Kidney (tissue), 14 donors: ENCODE data around the gene HES2. TPM values are rescaled to one million over a fixed set of nuclear protein-coding genes. Genes with fewer than 3 reads are reported as not detected.
A peak's percentile ranks its signal among the peaks of the same experiment; 100 is the strongest.
"Not testable (repeated sequence)": the region's sequence is repeated elsewhere in the genome, so short reads cannot be mapped to it uniquely, and the experiment has no call there.

Experiments used
- DNase-seq, 5 donors: peaks; one replicate each; pipeline ENCODE4 v3.0.0-alpha.2; 2013 to 2020
- FAIRE-seq: peaks from 2 replicates; lab custom pipeline; 2012; peaks lifted over from hg19 to GRCh38; lab: Jason Lieb, UNC
- H3K27ac ChIP-seq, 2 donors: one replicate each; pipeline ENCODE4 v1.7.0; 2013; ENCODE audit warnings: low read depth in 2 of 2, low read length in 2 of 2, inconsistent platforms in 1 of 2
- H3K27me3 ChIP-seq: one replicate; pipeline ENCODE4 v1.7.1; 2013; ENCODE audit warnings: low read length, inconsistent platforms; ENCODE audit not compliant: control insufficient read depth, insufficient read depth
- H3K36me3 ChIP-seq, 3 donors: one replicate each; pipeline versions ENCODE4 v1.7.0 to v1.7.1; 2013; ENCODE audit warnings: low read length in 3 of 3, control low read depth in 1 of 3, inconsistent platforms in 1 of 3; ENCODE audit not compliant: insufficient read depth in 3 of 3, control insufficient read depth in 2 of 3
- H3K4me1 ChIP-seq, 3 donors: one replicate each; pipeline versions ENCODE4 v1.7.0 to v1.7.1; 2013; ENCODE audit warnings: low read length in 3 of 3, inconsistent platforms in 1 of 3, low read depth in 1 of 3; ENCODE audit not compliant: control insufficient read depth in 2 of 3, insufficient read depth in 2 of 3
- H3K4me3 ChIP-seq, 3 donors: one replicate each; pipeline versions ENCODE4 v1.7.0 to v1.8.1; 2013; ENCODE audit warnings: low read length in 3 of 3, control low read depth in 1 of 3, inconsistent platforms in 1 of 3
- H3K9ac ChIP-seq, 3 donors: one replicate each; pipeline versions ENCODE4 v1.7.0 to v1.7.1; 2013; ENCODE audit warnings: low read length in 3 of 3, control low read depth in 1 of 3, inconsistent platforms in 1 of 3
- H3K9me3 ChIP-seq, 3 donors: one replicate each; pipeline versions ENCODE4 v1.7.0 to v1.7.1; 2013; ENCODE audit warnings: low read length in 3 of 3, control low read depth in 1 of 3, inconsistent platforms in 1 of 3; ENCODE audit not compliant: control insufficient read depth in 2 of 3, insufficient read depth in 1 of 3
- CTCF ChIP-seq: IDR thresholded peaks from 3 replicates; pipeline ENCODE4 v1.5.1; 2012; ENCODE audit warnings: mild to moderate bottlenecking, moderate library complexity, borderline replicate concordance; ENCODE audit not compliant: insufficient read depth; ENCODE audit errors: extremely low read depth
- intact Hi-C: fragments of 100-400 bp; cut with DNase I; formaldehyde crosslinking; loops from one replicate; pipeline ENCODE4 v1.11.1; 2022
- polyA plus RNA-seq: library from polyadenylated mRNA; stranded (reverse); fragments of 350-450 nt; fragmentation: Illumina TruSeq; extraction: RNeasy Lipid Tissue Mini Kit (QIAGEN cat#74804); gene quantifications from one replicate; pipeline ENCODE4 v1.2.3, GENCODE V29; 2014; ENCODE audit warnings: low read depth, low replicate concordance; ENCODE audit not compliant: insufficient read depth
- total RNA-seq: library from RNA; stranded (reverse); fragmentation: NEBNext Ultra II Directional; extraction: Animal tissue kit (Norgen Biotek cat#: 25700); gene quantifications from one replicate; pipeline ENCODE4 v1.2.1, GENCODE V29; 2021
- donor health status: control.
- donor health status: control.
- donor health status: control.
- donor health status: control.
- donor health status: control.
- donor health status: DM: yes; HTN: yes; CAD: no.
- donor health status: Normal renal cell carcinoma (clear cell type).

HES2 gene
- total and polyA plus RNA-seq, 2 donors from 2014 or later: 1.3 to 1.6 TPM

GRCh38 chr1:6459850-6460265 is 40.1 kb upstream of the HES2 start:
- DNase-seq: peak in 3 of 5 donors; percentile 29 to 64 (median 56)
- no peak overlapping the region for H3K27ac ChIP-seq
- H3K4me1 ChIP-seq: no peaks in the 10 kb centered on the region
- intact Hi-C loops: no loop called here
- no peaks in the 10 kb centered on the region for H3K9me3 ChIP-seq
- no peaks in the 10 kb centered on the region for H3K36me3 ChIP-seq
- TF ChIP-seq CTCF: no peak
- peaks cover 6% of the 10 kb centered on the region for H3K27me3 ChIP-seq
- no peak for FAIRE-seq
- no peak overlapping the region for H3K4me3 ChIP-seq
- H3K9ac ChIP-seq: no peak overlapping the region

- H3K4me1 ChIP-seq: no peaks in the 10 kb centered on the region
- no peak for DNase-seq
- no peak overlapping the region for H3K27ac ChIP-seq
- intact Hi-C loops: no loop called here
- H3K27me3 ChIP-seq: peaks cover 11% of the 10 kb centered on the region
- no peaks in the 10 kb centered on the region for H3K36me3 ChIP-seq
- H3K4me3 ChIP-seq: no peak overlapping the region
- H3K9me3 ChIP-seq: no peaks in the 10 kb centered on the region
- no peak for FAIRE-seq
- no peak for TF ChIP-seq CTCF
- H3K9ac ChIP-seq: no peak overlapping the region
Observed at GRCh38 chr1:6456800-6457466, 37.2 kb upstream of the HES2 start.

GRCh38 chr1:6455752-6456520 is 36.2 kb upstream of the HES2 start:
- intact Hi-C loops, H3K9me3 ChIP-seq, H3K4me3 ChIP-seq, H3K27ac ChIP-seq, H3K36me3 ChIP-seq, FAIRE-seq, H3K4me1 ChIP-seq, H3K9ac ChIP-seq: not testable (repeated sequence)
- H3K27me3 ChIP-seq: peaks cover 11% of the 10 kb centered on the region
- peak in 2 of 5 donors; percentile 4 to 67 for DNase-seq
